Natural killer cell (primary cell): ENCODE data around the gene CACNA1B. TPM values are rescaled to one million over a fixed set of nuclear protein-coding genes. Genes with fewer than 3 reads are reported as not detected.

Experiments
- ATAC-seq, 3 donors: fragments of 150-1000 bp in 2 of 3; fragments of 200-7000 bp in 1 of 3; cut with Tn5 transposase; 1 replicate in 1 of 3; 2 replicates in 2 of 3; pipeline ENCODE4 v1.10.0; 2021; ENCODE audit warnings: mild to moderate bottlenecking in 2 of 3, moderate library complexity in 2 of 3
- DNase-seq, 2 donors: peaks; one replicate each; pipeline versions ENCODE4 v3.0.0 to v3.0.0-alpha.2; 2013 to 2021; ENCODE audit warnings: mixed read lengths in 1 of 2
- H3K27ac ChIP-seq: one replicate; pipeline ENCODE4 v1.5.1; 2013; ENCODE audit warnings: mild to moderate bottlenecking, low read length
- H3K27me3 ChIP-seq: one replicate; pipeline ENCODE4 v1.6.1; 2013; ENCODE audit warnings: low read length; ENCODE audit not compliant: control insufficient read depth, insufficient read depth
- H3K36me3 ChIP-seq: one replicate; pipeline ENCODE4 v1.6.1; 2013; ENCODE audit warnings: low read length; ENCODE audit not compliant: control insufficient read depth, insufficient read depth
- H3K4me1 ChIP-seq: one replicate; pipeline ENCODE4 v1.6.1; 2013; ENCODE audit warnings: low read length; ENCODE audit not compliant: control insufficient read depth, insufficient read depth
- H3K4me3 ChIP-seq: one replicate; pipeline ENCODE4 v1.5.1; 2013; ENCODE audit warnings: low read length
- H3K9me3 ChIP-seq: one replicate; pipeline ENCODE4 v1.6.1; 2013; ENCODE audit warnings: low read length; ENCODE audit not compliant: control insufficient read depth, insufficient read depth
- H3K27ac Mint-ChIP-seq, 2 donors: one replicate each; pipeline ENCODE4 v1.8.0; 2022; ENCODE audit warnings: mild to moderate bottlenecking in 2 of 2, mixed read lengths in 2 of 2, moderate library complexity in 1 of 2
- H3K27me3 Mint-ChIP-seq, 2 donors: one replicate each; pipeline ENCODE4 v1.8.0; 2022; ENCODE audit warnings: low read depth in 2 of 2, mixed read lengths in 2 of 2
- H3K36me3 Mint-ChIP-seq: one replicate; pipeline ENCODE4 v1.8.0; 2022; ENCODE audit warnings: mixed read lengths
- H3K4me1 Mint-ChIP-seq, 2 donors: one replicate each; pipeline ENCODE4 v1.8.0; 2022; ENCODE audit warnings: mixed read lengths in 2 of 2
- H3K4me3 Mint-ChIP-seq: one replicate; pipeline ENCODE4 v1.8.0; 2022; ENCODE audit warnings: mild to moderate bottlenecking, moderate library complexity, mixed read lengths
- H3K9me3 Mint-ChIP-seq, 2 donors: one replicate each; pipeline ENCODE4 v1.8.0; 2022; ENCODE audit warnings: mixed read lengths in 2 of 2
- WGBS: methylation state at CpG from one replicate; pipeline ENCODE4 v1.1.7; 2013; ENCODE audit warnings: missing lambda C conversion rate; ENCODE audit not compliant: insufficient coverage; 5-methylcytosine and 5-hydroxymethylcytosine counted together
- intact Hi-C: fragments of 100-400 bp; cut with micrococcal nuclease; formaldehyde crosslinking; loops from one replicate; pipeline ENCODE4 v1.14.2; 2022
- total RNA-seq, 4 donors: library from RNA; stranded (reverse); fragments of 120-200 nt in 1 of 4; gene quantifications; one replicate each; pipeline versions ENCODE4 v1.2.3 to v1.2.4, GENCODE V29; 2013 to 2022
- TF ChIP-seq, protein P1 (sequence below): fragments of 200-600 bp; IDR thresholded peaks from one replicate; pipeline ENCODE4 v1.8.0; 2022; ENCODE audit warnings: antibody characterized with exemption

The CACNA1B gene
- total RNA-seq, 3 donors from 2014 or later (not counting 1 experiment from before 2014, with no cell fraction given) = 0.07 TPM; not detected in 2

DNA sequence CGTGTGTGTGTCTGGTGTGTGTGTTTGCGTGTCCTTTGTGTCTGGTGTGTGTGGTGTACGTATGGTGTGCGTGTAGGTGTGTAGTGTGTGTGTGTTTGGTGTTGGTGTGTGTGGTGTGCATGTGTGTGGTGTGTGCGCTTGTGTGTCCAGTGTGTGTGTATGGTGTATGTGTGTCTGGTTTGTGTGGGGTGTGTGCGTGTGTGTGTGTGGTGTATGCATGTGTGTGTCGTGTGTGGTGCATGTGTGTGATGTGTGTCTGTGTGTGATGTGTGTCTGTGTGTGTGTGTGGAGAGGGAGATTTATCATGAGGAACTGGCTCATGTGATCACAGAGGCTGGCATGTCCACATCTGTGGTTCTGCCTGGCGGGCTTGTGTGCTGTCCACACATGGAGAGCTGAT is 71.7 kb downstream of the CACNA1B start:
- peaks cover 0 to 2% of the 10 kb centered on the region in 2 donors for H3K27me3 Mint-ChIP-seq
- H3K4me3 Mint-ChIP-seq = no peak overlapping the region
- ATAC-seq (peak in 1 of 3 donors; percentile 18), DNase-seq (no peak)
- TF ChIP-seq, protein P1, sequence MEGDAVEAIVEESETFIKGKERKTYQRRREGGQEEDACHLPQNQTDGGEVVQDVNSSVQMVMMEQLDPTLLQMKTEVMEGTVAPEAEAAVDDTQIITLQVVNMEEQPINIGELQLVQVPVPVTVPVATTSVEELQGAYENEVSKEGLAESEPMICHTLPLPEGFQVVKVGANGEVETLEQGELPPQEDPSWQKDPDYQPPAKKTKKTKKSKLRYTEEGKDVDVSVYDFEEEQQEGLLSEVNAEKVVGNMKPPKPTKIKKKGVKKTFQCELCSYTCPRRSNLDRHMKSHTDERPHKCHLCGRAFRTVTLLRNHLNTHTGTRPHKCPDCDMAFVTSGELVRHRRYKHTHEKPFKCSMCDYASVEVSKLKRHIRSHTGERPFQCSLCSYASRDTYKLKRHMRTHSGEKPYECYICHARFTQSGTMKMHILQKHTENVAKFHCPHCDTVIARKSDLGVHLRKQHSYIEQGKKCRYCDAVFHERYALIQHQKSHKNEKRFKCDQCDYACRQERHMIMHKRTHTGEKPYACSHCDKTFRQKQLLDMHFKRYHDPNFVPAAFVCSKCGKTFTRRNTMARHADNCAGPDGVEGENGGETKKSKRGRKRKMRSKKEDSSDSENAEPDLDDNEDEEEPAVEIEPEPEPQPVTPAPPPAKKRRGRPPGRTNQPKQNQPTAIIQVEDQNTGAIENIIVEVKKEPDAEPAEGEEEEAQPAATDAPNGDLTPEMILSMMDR = no peak
- no peaks in the 10 kb centered on the region for H3K4me1 Mint-ChIP-seq
- Histone ChIP-seq H3K27me3 (no peaks in the 10 kb centered on the region), H3K4me3 (no peak overlapping the region), H3K27ac (no peak overlapping the region), H3K36me3 (no peaks in the 10 kb centered on the region), H3K4me1 (no peaks in the 10 kb centered on the region), H3K9me3 (peaks cover 8% of the 10 kb centered on the region)
- no peaks in the 10 kb centered on the region for H3K36me3 Mint-ChIP-seq
- 97% methylated on average over 8 of the region's 8 CpGs for WGBS
- intact Hi-C loops = no loop called here
- H3K27ac Mint-ChIP-seq = no peak overlapping the region
- no peaks in the 10 kb centered on the region for H3K9me3 Mint-ChIP-seq

GRCh38 chr9:137951107-137951506 is 73.5 kb downstream of the CACNA1B start:
- Histone ChIP-seq H3K4me1 (no peaks in the 10 kb centered on the region), H3K27ac (no peak overlapping the region), H3K27me3 (no peaks in the 10 kb centered on the region), H3K9me3 (no peaks in the 10 kb centered on the region), H3K36me3 (no peaks in the 10 kb centered on the region), H3K4me3 (no peak overlapping the region)
- TF ChIP-seq, protein P1 = no peak
- Mint-ChIP-seq H3K36me3 (no peaks in the 10 kb centered on the region), H3K4me3 (no peak overlapping the region), H3K27ac (no peak overlapping the region), H3K27me3 (peaks cover 0 to 2% of the 10 kb centered on the region in 2 donors), H3K4me1 (no peaks in the 10 kb centered on the region), H3K9me3 (no peaks in the 10 kb centered on the region)
- DNase-seq (no peak), ATAC-seq (no peak)
- intact Hi-C loops = no loop called here
- WGBS = 73% methylated on average over 8 of the region's 8 CpGs

DNA sequence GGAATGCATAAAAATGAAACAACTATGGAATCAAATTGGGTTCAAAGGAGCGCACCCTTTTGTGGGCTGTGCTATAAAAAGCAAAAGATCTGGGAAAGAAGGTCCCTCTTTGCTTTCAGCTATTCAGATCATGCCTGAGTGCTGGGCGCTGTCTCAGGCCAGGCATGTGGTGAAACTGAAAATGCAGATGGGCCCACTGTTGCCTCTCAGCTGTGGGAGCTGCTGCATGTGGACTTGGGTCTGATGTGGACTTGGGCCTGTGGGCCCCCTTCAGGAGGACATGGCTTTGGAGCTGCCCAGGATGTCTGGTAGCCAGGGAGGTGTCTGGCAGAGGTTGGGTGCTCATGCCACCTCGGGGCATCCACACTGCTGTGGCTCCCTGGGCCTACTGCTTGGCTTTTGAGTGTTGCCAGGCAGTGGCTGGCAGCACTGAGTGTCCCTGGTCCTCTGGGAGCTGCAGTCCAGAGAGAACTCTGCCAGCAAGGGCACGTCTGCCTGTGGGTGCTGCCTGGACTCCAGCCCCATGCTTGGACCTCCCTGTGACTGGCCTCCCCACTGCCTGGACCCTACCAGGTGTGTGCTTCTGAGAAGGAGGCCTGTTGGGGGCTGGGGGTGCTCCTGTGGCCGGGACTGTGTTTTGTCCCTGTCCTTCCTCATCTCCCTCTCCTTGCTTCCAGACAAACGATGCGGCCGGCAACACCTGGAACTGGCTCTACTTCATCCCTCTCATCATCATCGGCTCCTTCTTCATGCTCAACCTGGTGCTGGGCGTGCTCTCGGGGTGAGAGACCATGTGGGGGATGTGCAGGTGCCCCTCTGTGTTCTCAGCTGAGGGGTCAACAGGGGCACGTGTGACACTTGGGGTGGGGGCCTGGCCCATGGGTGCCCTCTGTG is 74.3 kb downstream of the CACNA1B start:
- H3K27me3 ChIP-seq = no peaks in the 10 kb centered on the region
- Mint-ChIP-seq H3K4me1 (no peaks in the 10 kb centered on the region), H3K4me3 (no peak overlapping the region), H3K9me3 (no peaks in the 10 kb centered on the region), H3K27ac (no peak overlapping the region), H3K36me3 (no peaks in the 10 kb centered on the region), H3K27me3 (peaks cover 0 to 2% of the 10 kb centered on the region in 2 donors)
- ATAC-seq = no peak
- no peaks in the 10 kb centered on the region for H3K9me3 ChIP-seq
- intact Hi-C loops = no loop called here
- no peak for DNase-seq
- no peak overlapping the region for H3K27ac ChIP-seq
- H3K36me3 ChIP-seq = no peaks in the 10 kb centered on the region
- no peak overlapping the region for H3K4me3 ChIP-seq
- H3K4me1 ChIP-seq = no peaks in the 10 kb centered on the region
- TF ChIP-seq, protein P1 = no peak
- WGBS = 88% methylated on average over 12 of the region's 12 CpGs
